ENCODE measurements around the gene SLC16A1. TPM values are rescaled to one million over a fixed set of nuclear protein-coding genes. Genes with fewer than 3 reads are reported as not detected.

The SLC16A1 gene
- total and polyA plus RNA-seq, 2 of the 8 experiments (the other 6 are each of a cell fraction or from before 2014, with no cell fraction given), result 435 to 545 TPM

GRCh38 chr1:112934577-112934976 lies 21.4 kb downstream of the SLC16A1 start (continued):
- TF ChIP-seq CTCF (IDR thresholded peaks at IDR 0.05; ENCODE audit: control extremely low read depth in 1 of 3, insufficient read depth in 1 of 3, low read depth in 1 of 3, low read length in 3 of 3) (no peak), TBP (IDR thresholded peaks at IDR 0.05; ENCODE audit: low read depth, low read length) (no peak)

Measured in H1 (cell line).